ENCODE measurements around the gene APP.

APP gene

DNA sequence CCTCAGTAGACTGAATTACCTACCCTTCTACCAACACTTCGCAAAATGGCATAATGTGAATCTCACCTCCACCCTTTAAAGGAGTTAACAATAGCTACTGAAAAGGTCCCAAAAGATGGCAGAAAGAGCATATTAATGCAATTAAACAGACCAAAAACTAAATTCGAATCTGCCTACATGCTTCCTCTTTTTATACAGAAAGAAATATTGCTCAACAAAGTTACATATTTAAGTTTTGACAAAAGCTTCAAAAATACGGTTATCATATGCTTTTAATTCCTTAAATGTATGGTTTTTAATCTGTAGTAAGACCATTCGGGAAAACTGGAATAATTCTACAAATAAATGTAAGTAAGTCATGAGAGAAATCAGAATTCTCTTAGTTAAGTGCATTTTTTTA, 2.2 kb downstream of the APP start:
- FAIRE-seq (no peak), DNase-seq (ENCODE audit: insufficient read length, low spot score) (no peak)
- TF ChIP-seq PAX5 (IDR thresholded peaks at IDR 0.05; ENCODE audit: insufficient read depth, low read length, severe bottlenecking): no peak
- TF ChIP-seq POU2F2 (IDR thresholded peaks at IDR 0.05; ENCODE audit: low read depth, low read length): no peak
- no peak for TF ChIP-seq POLR2AphosphoS5 (IDR thresholded peaks at IDR 0.05; ENCODE audit: low read depth, low read length)
- no peak for TF ChIP-seq POLR2A (IDR thresholded peaks at IDR 0.05; ENCODE audit: low read depth, low read length)
- TF ChIP-seq SPI1 (IDR thresholded peaks at IDR 0.05; ENCODE audit: low read depth, low read length): no peak
- no peak for TF ChIP-seq TAF1 (IDR thresholded peaks at IDR 0.05; ENCODE audit: low read depth, low read length)

DNA sequence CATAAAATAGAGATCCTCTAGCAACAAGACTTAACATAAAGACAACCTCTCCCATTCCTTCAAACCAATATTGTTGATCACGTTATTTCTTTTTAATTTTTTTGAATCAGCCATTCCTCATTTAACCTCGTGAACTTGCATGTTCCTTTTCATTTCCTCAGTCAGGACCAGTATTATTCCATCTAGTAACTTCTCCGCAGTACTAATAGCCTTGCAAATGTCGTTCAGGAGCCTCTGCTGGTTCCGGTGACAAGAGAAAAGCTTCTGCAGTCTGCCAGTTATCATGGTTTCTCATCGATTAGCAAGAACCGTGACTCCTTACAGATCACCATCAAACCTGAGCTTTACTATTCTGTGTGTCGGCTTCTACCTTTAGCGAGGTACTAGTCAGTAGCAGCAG, 3.0 kb downstream of the APP start:
- FAIRE-seq: no peak
- TF ChIP-seq TAF1 (IDR thresholded peaks at IDR 0.05; ENCODE audit: low read depth, low read length): no peak
- no peak for TF ChIP-seq POU2F2 (IDR thresholded peaks at IDR 0.05; ENCODE audit: low read depth, low read length)
- no peak for TF ChIP-seq POLR2A (IDR thresholded peaks at IDR 0.05; ENCODE audit: low read depth, low read length)
- TF ChIP-seq SPI1 (IDR thresholded peaks at IDR 0.05; ENCODE audit: low read depth, low read length): no peak
- TF ChIP-seq POLR2AphosphoS5 (IDR thresholded peaks at IDR 0.05; ENCODE audit: low read depth, low read length): no peak
- TF ChIP-seq PAX5 (IDR thresholded peaks at IDR 0.05; ENCODE audit: insufficient read depth, low read length, severe bottlenecking): no peak
- no peak for DNase-seq (ENCODE audit: insufficient read length, low spot score)

- no peak for FAIRE-seq
Measured at GRCh38 chr21:26165331-26165730, 5.2 kb downstream of the APP start.

GRCh38 chr21:26164311-26164710, 6.3 kb downstream of the APP start:
- FAIRE-seq (no peak), DNase-seq (ENCODE audit: insufficient read length, low spot score) (no peak)
- TF ChIP-seq TAF1 (IDR thresholded peaks at IDR 0.05; ENCODE audit: low read depth, low read length): no peak
- TF ChIP-seq POU2F2 (IDR thresholded peaks at IDR 0.05; ENCODE audit: low read depth, low read length): no peak
- TF ChIP-seq POLR2A (IDR thresholded peaks at IDR 0.05; ENCODE audit: low read depth, low read length): no peak
- TF ChIP-seq SPI1 (IDR thresholded peaks at IDR 0.05; ENCODE audit: low read depth, low read length): no peak
- TF ChIP-seq POLR2AphosphoS5 (IDR thresholded peaks at IDR 0.05; ENCODE audit: low read depth, low read length): no peak
- no peak for TF ChIP-seq PAX5 (IDR thresholded peaks at IDR 0.05; ENCODE audit: insufficient read depth, low read length, severe bottlenecking)

More at GRCh38 chr21:26165331-26165730, 5.2 kb downstream of the APP start:
- no peak for DNase-seq (ENCODE audit: insufficient read length, low spot score)
- TF ChIP-seq TAF1 (IDR thresholded peaks at IDR 0.05; ENCODE audit: low read depth, low read length) (no peak), POLR2A (IDR thresholded peaks at IDR 0.05; ENCODE audit: low read depth, low read length) (no peak), PAX5 (IDR thresholded peaks at IDR 0.05; ENCODE audit: insufficient read depth, low read length, severe bottlenecking) (no peak), SPI1 (IDR thresholded peaks at IDR 0.05; ENCODE audit: low read depth, low read length) (no peak), POU2F2 (IDR thresholded peaks at IDR 0.05; ENCODE audit: low read depth, low read length) (no peak), POLR2AphosphoS5 (IDR thresholded peaks at IDR 0.05; ENCODE audit: low read depth, low read length) (no peak)

DNA sequence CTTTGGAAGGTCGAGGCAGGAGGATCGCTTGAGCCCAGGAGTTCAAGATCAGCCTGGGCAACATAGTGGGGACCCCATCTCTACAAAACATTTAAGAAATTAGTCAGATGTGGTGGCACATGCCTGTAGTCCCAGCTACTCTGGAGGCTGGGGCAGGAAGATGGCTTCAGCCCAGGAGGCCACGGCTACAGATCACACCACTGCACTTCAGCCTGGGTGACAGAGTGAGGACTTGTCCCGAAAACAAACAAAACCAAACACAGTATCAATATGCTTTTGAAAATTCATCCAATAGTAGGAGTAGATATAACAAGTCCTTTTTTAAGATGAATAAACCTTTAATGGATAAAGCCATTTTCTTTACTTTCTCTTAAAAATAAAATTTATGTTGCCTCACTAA, 8.5 kb downstream of the APP start:
- FAIRE-seq (no peak), DNase-seq (ENCODE audit: insufficient read length, low spot score) (no peak)
- TF ChIP-seq SPI1 (IDR thresholded peaks at IDR 0.05; ENCODE audit: low read depth, low read length) (no peak), POLR2AphosphoS5 (IDR thresholded peaks at IDR 0.05; ENCODE audit: low read depth, low read length) (no peak), POLR2A (IDR thresholded peaks at IDR 0.05; ENCODE audit: low read depth, low read length) (no peak), POU2F2 (IDR thresholded peaks at IDR 0.05; ENCODE audit: low read depth, low read length) (no peak), TAF1 (IDR thresholded peaks at IDR 0.05; ENCODE audit: low read depth, low read length) (no peak), PAX5 (IDR thresholded peaks at IDR 0.05; ENCODE audit: insufficient read depth, low read length, severe bottlenecking) (no peak)

- DNase-seq (ENCODE audit: insufficient read length, low spot score): no peak
- no peak for FAIRE-seq
- TF ChIP-seq PAX5 (IDR thresholded peaks at IDR 0.05; ENCODE audit: insufficient read depth, low read length, severe bottlenecking): no peak
- TF ChIP-seq SPI1 (IDR thresholded peaks at IDR 0.05; ENCODE audit: low read depth, low read length): no peak
- no peak for TF ChIP-seq POU2F2 (IDR thresholded peaks at IDR 0.05; ENCODE audit: low read depth, low read length)
- TF ChIP-seq POLR2AphosphoS5 (IDR thresholded peaks at IDR 0.05; ENCODE audit: low read depth, low read length): no peak
- no peak for TF ChIP-seq POLR2A (IDR thresholded peaks at IDR 0.05; ENCODE audit: low read depth, low read length)
- no peak for TF ChIP-seq TAF1 (IDR thresholded peaks at IDR 0.05; ENCODE audit: low read depth, low read length)
Measured at GRCh38 chr21:26159869-26160268, 10.7 kb downstream of the APP start.

DNA sequence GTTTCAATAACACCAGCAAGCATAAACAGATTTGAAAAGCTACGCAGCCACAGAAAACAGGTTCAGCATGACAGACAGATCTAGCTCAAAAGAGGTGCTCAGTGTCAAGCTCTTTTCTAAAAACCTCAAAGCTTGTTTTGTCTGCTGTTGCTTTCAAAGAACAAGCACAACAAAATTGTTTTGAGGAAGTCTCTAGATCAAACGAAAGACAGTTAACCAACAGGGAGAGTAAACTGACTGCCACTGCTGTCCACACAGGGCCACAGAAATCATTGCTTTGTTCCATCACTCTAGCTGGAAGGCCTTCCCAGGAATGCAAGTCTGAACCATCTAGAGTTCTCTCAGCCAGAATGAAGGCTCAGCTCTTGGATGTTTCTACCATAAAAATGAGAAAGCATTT, 12.8 kb downstream of the APP start:
- no peak for FAIRE-seq
- no peak for DNase-seq (ENCODE audit: insufficient read length, low spot score)
- TF ChIP-seq SPI1 (IDR thresholded peaks at IDR 0.05; ENCODE audit: low read depth, low read length) (no peak), PAX5 (IDR thresholded peaks at IDR 0.05; ENCODE audit: insufficient read depth, low read length, severe bottlenecking) (no peak), POLR2AphosphoS5 (IDR thresholded peaks at IDR 0.05; ENCODE audit: low read depth, low read length) (no peak), POLR2A (IDR thresholded peaks at IDR 0.05; ENCODE audit: low read depth, low read length) (no peak), TAF1 (IDR thresholded peaks at IDR 0.05; ENCODE audit: low read depth, low read length) (no peak), POU2F2 (IDR thresholded peaks at IDR 0.05; ENCODE audit: low read depth, low read length) (no peak)

DNA sequence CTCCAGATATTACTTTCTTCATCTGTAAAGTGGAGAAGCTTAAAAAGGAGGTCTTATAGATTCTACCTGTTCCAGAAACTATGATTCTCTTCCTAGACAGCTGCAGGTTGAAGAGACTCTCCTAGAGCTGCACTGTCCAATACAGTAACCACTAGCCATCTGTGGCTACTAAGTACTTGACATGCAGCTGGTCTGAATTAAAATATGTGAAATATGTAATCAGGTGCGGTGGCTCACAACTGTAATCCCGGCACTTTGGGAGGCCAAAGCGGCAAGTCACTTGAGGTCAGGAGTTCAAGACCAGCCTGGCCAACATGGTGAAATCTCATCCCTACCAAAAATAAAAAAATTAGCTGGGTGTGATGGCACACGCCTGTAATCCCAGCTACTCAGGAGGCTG, 15.8 kb downstream of the APP start:
- TF ChIP-seq POLR2AphosphoS5 (IDR thresholded peaks at IDR 0.05; ENCODE audit: low read depth, low read length): no peak
- TF ChIP-seq POU2F2 (IDR thresholded peaks at IDR 0.05; ENCODE audit: low read depth, low read length): no peak
- no peak for TF ChIP-seq SPI1 (IDR thresholded peaks at IDR 0.05; ENCODE audit: low read depth, low read length)
- no peak for TF ChIP-seq PAX5 (IDR thresholded peaks at IDR 0.05; ENCODE audit: insufficient read depth, low read length, severe bottlenecking)
- no peak for TF ChIP-seq POLR2A (IDR thresholded peaks at IDR 0.05; ENCODE audit: low read depth, low read length)
- no peak for TF ChIP-seq TAF1 (IDR thresholded peaks at IDR 0.05; ENCODE audit: low read depth, low read length)
- DNase-seq (ENCODE audit: insufficient read length, low spot score) (no peak), FAIRE-seq (no peak)

DNA sequence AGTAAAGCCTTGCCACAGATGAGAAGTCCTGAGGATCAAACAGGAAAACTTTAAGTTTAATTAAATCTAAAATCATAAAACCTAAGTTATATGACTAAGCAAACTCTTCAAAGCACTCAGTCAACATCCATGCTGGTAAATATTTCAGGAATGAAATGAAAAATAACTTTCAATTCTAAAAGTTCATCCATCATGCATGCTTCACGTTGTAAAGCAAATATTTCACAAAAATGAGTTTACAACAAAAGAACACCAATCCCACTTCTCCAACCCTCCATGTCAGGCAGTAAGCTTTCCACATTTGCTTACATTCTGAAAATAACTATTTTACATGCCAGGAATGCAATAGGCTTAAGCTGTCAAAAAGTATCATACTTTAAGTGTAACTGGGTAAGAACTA, 16.8 kb downstream of the APP start:
- FAIRE-seq: no peak
- no peak for TF ChIP-seq POLR2A (IDR thresholded peaks at IDR 0.05; ENCODE audit: low read depth, low read length)
- TF ChIP-seq SPI1 (IDR thresholded peaks at IDR 0.05; ENCODE audit: low read depth, low read length): no peak
- no peak for TF ChIP-seq TAF1 (IDR thresholded peaks at IDR 0.05; ENCODE audit: low read depth, low read length)
- TF ChIP-seq PAX5 (IDR thresholded peaks at IDR 0.05; ENCODE audit: insufficient read depth, low read length, severe bottlenecking): no peak
- no peak for TF ChIP-seq POLR2AphosphoS5 (IDR thresholded peaks at IDR 0.05; ENCODE audit: low read depth, low read length)
- TF ChIP-seq POU2F2 (IDR thresholded peaks at IDR 0.05; ENCODE audit: low read depth, low read length): no peak

DNA sequence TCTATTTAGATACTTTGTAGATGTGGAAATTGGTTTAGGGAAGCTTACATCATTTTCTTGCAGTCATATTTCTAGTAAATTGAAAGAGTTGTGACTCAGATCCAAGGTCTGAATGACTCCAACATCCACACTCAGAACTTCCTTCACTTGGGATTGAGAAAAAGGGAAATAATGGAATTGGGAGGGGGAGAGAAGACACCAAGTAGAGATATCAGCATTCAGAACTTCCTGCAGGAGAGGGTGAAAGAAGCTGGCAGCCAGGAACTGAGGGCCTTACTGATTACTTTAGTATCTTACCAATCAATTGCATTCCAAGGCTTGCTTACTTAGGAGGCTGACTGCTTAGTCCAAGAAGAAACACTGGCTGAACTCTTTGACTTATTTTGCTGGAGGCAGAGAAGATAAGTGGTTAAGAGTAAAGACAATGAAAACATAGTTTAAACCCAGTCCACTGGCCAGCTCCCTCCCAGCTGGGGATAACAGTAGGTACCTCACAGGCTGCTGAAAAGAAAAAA, 21.7 kb downstream of the APP start:
- no peak for TF ChIP-seq TAF1 (IDR thresholded peaks at IDR 0.05; ENCODE audit: low read depth, low read length)
- no peak for TF ChIP-seq POLR2AphosphoS5 (IDR thresholded peaks at IDR 0.05; ENCODE audit: low read depth, low read length)
- TF ChIP-seq PAX5 (IDR thresholded peaks at IDR 0.05; ENCODE audit: insufficient read depth, low read length, severe bottlenecking): no peak
- TF ChIP-seq SPI1 (IDR thresholded peaks at IDR 0.05; ENCODE audit: low read depth, low read length): no peak
- no peak for TF ChIP-seq POU2F2 (IDR thresholded peaks at IDR 0.05; ENCODE audit: low read depth, low read length)
- no peak for TF ChIP-seq POLR2A (IDR thresholded peaks at IDR 0.05; ENCODE audit: low read depth, low read length)
- DNase-seq (ENCODE audit: insufficient read length, low spot score): no peak
- FAIRE-seq: no peak

More for the DNA sequence above, 16.8 kb downstream of the APP start:
- no peak for DNase-seq (ENCODE audit: insufficient read length, low spot score)

Measured in GM12891 (cell line).